SH-SY5Y (cell line): ENCODE results near the gene CRAMP1.

ENCODE experiments used
- GATA2 ChIP-seq: IDR thresholded peaks from 2 replicates; pipeline ENCODE4 v1.6.1; 2011; ENCODE audit warnings: mild to moderate bottlenecking, low read depth, low read length
- GATA3 ChIP-seq: IDR thresholded peaks from 2 replicates; pipeline ENCODE4 v1.6.1; 2011; ENCODE audit warnings: low read depth, mild to moderate bottlenecking, low read length, moderate library complexity

- no peak for TF ChIP-seq GATA2
- TF ChIP-seq GATA3, result no peak
These were observed 98.8 kb downstream of the CRAMP1 start for GRCh38 chr16:1710811-1711507.
